Jurkat, Clone E6-1 (cell line): ENCODE measurements around the gene ADPGK.
"Not testable (repeated sequence)": the region's sequence is repeated elsewhere in the genome, so short reads cannot be mapped to it uniquely, and the experiment has no call there.

Experiments
- DNase-seq: peaks from one replicate; pipeline ENCODE4 v3.0.0-alpha.2; 2011; ENCODE audit warnings: low read depth, low spot score
- H3K4me3 ChIP-seq: 2 replicates; pipeline ENCODE4 v1.5.1; 2011; ENCODE audit warnings: mild to moderate bottlenecking, low read length, control low read depth, moderate library complexity

The ADPGK gene

DNA sequence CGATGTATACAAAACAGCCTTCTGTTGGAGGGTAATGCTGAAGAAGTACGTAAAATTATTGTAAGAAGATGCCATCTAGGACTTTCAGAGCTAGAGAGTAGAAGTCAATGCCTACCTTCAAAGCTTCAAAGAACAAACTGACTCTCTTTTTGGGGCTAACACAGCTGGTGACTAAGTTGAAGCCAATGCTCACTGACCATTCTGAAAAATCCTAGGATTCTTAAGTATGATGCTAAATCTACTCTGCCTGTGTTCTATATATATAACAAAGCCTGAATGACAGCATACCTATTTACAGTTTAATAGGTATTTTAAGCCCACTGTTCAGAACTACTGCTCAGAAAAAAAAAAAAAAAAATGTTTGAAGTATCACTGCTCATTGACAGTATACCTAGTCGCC is 18.9 kb downstream of the ADPGK start:
- no peak for DNase-seq

DNA sequence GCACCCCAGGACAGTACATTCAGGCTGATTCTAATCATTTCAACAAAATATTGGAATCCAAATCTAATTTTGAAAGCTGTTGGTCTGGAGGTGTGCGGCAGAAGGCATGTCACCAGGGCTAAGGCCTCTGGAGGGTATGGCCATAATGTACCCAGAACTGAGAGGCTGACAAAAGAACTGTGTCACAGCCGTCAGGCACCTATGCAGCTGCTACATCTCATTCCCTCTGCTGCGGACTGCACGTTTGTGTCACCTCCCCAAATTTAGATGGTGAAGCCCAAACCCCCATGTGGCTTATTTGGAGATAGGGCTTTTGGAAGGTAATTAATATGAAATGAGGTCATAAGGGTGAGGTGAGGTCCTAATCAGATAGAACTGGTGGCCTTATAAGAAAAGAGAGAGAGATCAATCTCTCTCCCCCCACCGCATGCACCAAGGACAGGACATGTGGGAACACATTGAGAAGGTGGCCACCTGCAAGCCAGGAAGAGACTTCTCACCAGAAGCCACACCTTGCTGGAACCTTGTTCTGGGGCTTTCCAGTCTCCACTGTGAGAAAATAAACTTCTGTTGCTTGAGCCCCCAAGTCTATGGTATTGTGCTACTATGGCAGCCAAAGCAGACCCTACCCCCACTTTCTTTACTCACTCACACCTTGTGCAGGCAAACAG is 22.8 kb downstream of the ADPGK start:
- no peak for DNase-seq
- no peak overlapping the region for H3K4me3 ChIP-seq

More for the DNA sequence above, 18.9 kb downstream of the ADPGK start:
- no peak overlapping the region for H3K4me3 ChIP-seq

DNA sequence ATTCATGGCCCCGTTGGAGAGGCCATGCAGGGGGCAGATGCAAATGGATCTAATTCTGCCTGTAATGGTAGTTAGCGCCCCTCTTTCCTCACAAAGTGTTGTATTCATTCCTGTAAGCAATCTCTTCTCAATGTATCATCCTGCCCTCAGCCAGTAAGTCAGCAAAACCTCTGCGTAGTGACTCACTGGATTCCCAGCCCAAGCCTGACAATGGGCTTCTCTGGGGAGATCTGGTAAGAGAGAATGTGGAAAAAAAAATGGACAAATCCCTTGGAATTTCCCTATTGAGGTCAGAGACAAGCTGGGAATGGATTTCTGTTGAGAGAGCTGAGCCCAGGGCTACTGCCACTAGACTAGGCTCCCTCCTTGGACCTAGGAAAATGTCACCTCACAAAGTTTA is 25.4 kb downstream of the ADPGK start:
- no peak for DNase-seq
- no peak overlapping the region for H3K4me3 ChIP-seq

DNA sequence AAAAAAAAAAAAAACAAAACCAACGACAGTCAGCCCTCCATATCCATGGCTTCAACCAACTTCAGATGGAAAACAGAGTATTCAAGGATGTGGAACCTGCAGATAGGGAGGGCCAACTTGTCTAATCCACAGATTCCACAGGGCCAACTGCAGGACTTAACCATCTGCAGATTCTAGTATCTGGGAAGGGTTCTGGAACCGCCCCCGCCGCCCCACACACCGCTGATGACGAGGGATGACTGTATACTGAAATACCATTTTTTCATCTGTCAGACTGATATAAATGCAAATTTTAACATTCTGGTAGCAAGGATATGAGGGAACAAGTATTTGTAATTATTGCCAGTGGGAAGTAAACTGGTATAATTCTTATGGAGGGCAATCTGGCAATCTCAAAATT is 29.5 kb downstream of the ADPGK start:
- H3K4me3 ChIP-seq, result no peak overlapping the region
- DNase-seq, result no peak

DNA sequence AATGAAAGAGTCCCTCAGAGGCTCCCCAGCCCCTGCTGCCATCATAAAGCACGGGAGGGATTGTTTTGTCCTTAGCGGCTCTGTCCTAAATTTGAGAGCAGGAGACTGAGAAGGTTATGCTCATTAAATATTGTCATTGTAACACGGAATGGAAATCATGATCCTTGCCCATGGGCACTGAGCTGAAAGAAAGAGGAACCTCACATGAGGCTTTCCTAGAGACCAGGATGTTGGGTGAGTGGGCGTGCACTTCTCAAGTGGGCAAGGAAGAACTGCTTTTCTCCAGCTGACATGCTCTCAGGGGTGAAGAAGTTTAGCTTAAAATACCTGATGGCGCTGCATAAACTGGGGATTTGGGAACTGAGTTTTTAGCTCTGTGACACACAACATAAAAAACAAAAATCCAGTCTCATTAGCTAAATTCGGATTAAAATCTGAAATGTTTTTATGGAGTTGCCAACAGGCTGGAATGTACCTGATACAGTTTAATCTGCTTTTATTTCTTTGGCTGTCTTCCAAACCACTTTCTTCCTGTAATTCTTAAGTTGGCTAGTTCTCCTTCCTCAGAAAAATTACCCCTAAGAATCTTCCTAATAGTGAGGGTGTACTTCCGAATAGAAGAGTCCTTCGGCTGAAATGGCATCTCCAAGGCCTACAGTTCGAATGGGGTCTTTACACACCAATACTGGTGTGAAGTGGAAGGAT is 31.7 kb downstream of the ADPGK start:
- no peak overlapping the region for H3K4me3 ChIP-seq
- DNase-seq, result no peak

DNA sequence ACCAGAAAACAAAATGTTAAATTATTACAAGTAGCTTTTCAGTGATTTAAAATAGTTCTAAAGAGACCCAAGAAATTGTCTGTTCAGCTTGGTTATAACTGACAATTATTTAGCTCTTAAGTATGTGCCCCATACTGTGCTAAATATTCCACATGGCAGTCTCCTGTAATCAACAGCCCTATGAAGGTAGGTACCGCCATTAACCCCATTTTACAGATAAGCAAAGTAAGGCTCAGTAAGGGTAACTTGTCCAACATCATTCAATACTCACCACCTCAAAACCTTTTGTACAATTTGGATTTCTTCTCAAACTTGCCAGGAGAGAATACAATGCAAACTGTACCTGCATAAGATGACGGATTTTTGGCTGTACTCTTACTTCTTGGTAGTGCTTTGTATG is 33.9 kb downstream of the ADPGK start:
- H3K4me3 ChIP-seq, result no peak overlapping the region
- DNase-seq, result no peak

DNA sequence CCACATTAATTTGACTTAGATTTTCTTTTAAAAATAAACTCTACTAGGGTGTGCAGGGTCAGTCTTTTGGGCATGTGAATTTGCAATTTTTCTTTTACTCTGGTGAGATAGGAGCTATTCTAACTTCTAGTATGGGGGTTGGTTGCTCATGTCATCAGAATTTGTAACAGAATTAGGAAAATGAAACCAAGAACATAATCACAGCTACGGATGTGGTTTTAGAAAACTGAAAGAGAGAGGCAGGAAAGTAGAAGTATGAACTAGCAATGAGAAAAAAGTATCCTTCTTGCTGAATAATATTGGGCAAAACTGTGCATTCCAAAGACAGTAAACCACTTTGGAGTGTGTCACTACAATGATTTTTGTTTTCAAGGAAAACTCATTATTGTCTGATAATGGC is 43.3 kb downstream of the ADPGK start:
- H3K4me3 ChIP-seq, result peak overlapping the region; percentile 17
- peak; percentile 80 for DNase-seq

DNA sequence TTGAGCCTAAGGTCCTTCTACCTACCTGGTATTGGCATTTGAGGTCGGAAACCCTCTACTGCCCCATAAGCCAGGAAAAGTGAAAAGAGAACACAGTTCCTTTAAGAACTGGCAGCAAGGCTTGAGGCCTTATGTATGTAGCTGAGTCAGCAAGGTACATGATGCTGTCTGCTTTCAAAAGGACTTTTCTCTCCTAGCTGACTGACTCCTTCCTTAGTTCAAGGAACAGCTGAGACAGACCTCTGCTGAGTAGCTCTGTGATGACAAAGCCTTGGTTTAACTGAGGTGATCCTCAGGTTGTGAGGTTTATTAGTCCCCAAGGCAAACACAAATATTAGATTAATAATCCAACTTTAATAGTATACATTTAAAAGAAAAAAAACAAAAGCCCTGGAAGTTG is 45.8 kb downstream of the ADPGK start:
- H3K4me3 ChIP-seq, result no peak overlapping the region
- no peak for DNase-seq

DNA sequence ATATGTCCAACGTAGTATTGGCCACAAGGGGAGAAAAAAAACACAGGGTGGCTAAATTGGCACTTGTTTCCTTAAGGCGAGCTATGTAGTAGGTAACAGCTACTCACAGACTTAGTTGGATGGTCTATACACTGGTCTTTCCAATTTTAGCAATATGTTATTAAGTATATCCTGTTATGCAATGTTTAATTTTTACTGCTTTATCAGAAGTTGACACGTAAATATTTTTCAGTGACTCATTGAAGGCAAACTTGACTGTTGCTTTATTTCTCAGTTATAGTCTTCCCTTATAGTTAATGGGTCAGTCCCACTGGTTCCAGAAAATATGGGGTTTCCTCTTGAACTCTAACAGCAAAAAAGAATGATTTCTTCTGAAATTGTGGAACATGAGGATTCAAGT is 46.5 kb downstream of the ADPGK start:
- DNase-seq, result no peak
- H3K4me3 ChIP-seq, result no peak overlapping the region

DNA sequence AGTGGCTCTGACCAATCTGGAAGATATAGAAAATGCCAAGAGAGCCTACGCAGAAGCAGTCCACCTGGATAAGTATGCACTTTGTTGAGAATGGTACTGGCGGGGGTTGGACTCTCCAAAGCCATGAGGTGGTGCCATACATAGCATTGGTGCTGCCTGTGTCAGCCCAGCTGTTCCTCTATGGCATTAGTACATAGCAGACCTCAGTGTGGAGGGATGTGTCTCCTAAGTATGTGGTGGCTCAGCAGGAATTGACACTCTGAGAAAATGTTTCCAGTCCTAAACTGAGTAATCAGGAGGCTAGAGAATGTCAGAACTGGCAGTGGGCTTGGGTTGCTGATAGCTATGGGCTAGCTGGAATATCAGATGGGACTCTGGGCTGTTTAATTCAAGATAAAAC is 48.4 kb downstream of the ADPGK start:
- no peak overlapping the region for H3K4me3 ChIP-seq
- no peak for DNase-seq

DNA sequence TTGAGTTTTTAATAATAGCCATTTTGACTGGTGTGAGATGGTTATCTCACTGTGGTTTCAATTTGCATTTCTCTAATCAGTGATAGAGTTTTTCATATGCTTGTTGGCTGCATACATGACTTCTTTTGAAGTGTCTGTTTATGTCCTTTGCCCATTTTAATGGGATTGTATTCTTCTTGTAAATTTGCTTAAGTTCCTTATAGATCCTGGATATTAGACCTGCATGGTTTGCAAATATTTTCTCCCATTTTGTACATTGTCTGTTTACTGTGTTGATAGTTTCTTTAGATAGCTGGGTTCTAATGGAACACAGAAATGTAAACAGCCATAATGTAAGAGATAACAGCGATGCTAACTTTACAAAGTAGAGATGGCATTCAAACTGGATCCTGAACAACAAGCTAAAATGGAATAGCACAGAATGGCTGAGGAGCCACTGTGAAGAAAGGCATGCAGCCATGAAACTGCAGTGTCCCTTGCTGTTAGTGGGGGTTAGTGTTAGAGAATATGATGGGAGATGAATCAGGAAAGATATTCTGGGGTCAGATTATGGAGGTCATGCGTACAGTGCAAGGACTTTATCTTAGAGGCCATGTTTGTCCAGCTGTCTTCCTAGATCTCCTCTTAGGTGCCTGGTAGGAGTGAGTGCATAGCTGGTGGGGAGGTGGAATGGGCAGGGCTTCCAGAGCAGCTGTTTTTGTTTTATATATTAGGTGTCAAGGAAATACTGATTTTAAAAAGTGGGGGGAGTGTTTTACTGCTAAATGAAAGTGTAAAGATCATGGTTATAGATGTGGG is 49.4 kb downstream of the ADPGK start:
- DNase-seq, result no peak
- H3K4me3 ChIP-seq, result no peak overlapping the region

DNA sequence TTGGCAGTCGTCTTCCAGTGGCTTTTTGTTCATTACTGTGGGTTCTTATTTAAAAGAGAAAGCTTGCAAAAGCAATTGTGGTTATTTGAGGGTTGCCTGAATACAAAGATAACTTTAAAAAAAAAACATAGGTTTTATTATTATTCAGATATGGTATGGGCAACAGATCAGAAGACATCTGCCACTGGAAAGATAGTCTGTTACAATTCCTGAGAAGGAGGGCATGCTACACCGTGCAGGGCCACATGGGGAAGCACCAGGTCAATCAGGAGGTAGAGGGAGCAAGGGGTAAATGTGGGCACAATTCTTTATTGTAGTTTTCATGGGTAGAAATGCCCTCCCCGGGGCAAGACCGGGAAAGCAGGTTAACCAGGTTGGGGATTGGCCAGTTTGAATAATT is 51.0 kb downstream of the ADPGK start:
- DNase-seq, result no peak
- H3K4me3 ChIP-seq, result no peak overlapping the region

DNA sequence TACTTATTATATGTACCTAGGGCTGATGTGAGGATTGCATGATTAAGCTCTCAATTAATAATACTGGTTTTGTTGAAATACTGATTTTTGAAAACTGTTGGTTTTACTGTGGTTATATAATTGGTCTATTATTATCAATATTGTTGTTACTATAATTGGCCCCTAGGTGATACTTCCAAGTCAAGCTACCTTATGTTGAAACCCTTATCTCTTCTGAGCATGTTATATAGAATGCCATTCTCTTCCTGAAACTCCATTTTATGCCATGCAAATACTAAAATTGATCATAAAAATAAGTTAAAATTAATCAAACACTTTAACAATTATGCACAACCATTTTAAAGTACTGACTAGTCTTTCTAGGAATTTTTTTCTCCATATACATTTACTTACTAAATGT is 51.5 kb downstream of the ADPGK start:
- no peak overlapping the region for H3K4me3 ChIP-seq

DNA sequence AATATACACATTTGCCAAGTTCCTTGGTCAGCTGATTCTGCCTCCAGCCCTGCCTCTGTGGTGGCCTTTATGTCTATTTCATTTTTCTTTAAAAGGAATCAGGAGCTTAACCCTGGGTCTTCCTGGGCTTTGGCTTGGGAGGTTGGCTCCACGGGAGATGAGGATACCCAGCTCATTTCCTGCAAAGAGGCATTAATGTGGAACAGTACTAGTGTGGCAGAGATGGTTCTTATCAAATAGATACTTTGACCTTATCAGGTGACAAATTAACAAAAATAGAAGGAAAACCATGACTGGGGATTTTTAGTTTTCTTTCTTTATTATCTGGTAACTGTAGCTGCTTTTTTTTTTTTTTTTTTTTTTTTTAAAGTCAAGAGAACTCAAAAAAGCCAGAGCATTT is 54.7 kb downstream of the ADPGK start:
- DNase-seq, result no peak
- no peak overlapping the region for H3K4me3 ChIP-seq

More for the DNA sequence above, 51.5 kb downstream of the ADPGK start:
- DNase-seq, result no peak

DNA sequence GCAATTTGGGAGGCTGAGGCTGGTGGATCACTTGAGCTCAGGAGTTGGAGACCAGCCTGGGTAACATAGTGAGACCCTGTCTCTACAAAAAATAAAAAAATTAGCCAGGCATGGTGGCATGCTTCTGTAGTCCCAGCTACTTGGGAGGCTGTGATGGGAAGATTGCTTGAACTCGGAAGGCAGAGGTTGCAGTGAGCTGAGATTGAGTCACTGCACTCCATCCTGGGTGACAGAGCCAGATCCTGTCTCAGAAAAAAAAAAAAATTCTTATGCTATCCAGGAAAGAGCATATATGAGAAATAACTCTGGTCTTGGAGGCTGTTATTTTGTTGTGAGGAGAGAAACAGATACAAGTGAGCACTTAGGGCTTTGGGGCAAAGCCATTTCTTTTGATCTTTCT is 55.3 kb downstream of the ADPGK start:
- H3K4me3 ChIP-seq, DNase-seq: not testable (repeated sequence)

DNA sequence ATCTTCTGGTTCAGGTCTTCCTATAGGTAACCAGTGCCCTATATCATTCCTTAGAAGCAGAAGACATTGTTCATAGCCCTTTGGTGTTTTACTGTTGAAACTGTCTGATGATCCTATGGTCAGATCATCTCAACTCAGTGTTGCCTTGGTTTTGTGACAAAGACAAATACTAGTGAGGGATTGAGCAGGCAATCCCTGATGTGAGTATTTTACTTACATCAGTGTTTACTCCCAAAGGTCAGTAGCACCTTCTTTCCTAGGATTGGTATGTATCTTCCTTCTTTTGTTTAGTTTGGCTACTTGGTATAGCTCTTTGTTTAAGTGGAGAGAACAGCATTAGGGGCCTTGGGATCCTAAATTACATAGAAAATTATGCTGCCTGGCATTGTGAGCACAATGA is 56.4 kb downstream of the ADPGK start:
- H3K4me3 ChIP-seq, result no peak overlapping the region
- no peak for DNase-seq

DNA sequence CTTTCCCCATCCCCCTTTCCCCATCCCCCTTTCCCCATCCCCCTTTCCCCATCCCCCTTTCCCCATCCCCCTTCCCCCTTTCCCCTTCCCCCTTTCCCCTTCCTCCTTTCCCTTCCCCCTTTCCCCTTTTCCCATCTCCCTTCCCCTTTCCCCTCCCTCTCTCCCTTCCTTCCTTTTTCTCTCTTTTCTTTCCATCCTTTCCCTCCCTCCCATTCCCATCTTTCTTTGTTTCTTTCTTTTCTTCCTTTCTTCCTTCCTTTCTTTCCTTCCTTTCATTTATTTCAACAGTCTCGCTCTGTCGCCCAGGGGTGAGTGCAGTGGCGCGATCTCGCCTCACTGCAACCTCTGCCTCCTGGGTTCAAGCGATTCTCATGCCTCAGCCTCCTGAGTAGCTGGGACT is 57.7 kb downstream of the ADPGK start:
- not testable (repeated sequence) for H3K4me3 ChIP-seq, DNase-seq

DNA sequence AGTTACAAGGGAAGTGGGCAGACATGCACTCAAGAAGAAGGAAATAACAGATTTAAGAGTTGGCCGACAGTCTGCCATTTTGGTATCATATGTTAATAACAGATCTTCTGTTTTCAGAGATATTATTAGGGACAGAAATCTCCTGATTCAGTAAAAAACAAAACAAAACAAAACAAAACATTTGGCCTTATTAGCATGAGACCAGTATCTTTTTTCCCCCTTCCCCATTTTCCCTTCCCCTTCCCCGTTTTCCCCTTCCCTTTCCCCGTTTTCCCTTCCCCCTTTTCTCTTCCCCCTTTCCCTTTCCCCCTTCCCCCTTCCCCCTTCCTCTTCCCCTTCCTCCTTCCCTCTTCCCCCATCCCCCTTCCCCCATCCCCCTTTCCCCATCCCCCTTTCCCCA is 58.1 kb downstream of the ADPGK start:
- DNase-seq, result no peak
- H3K4me3 ChIP-seq, result no peak overlapping the region

DNA sequence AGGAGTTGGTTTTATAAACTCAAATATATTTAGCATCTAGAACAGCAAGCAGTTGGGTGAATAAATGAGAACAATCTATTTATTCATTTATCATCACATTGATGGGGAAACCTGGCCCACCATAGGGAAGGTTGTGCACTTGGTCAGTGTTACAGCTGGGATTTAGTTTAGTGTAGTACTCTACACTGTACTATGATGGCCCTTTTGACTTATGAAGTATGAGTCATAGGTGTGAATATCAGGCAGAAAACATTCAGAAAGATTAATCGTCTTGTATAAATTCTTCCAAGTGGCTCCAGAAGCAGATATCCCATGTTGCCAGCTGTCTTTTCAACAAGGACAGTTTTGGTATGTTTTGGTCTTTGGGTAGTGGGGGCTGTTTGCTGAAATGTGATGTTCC is 59.5 kb downstream of the ADPGK start:
- DNase-seq, result no peak
- no peak overlapping the region for H3K4me3 ChIP-seq

DNA sequence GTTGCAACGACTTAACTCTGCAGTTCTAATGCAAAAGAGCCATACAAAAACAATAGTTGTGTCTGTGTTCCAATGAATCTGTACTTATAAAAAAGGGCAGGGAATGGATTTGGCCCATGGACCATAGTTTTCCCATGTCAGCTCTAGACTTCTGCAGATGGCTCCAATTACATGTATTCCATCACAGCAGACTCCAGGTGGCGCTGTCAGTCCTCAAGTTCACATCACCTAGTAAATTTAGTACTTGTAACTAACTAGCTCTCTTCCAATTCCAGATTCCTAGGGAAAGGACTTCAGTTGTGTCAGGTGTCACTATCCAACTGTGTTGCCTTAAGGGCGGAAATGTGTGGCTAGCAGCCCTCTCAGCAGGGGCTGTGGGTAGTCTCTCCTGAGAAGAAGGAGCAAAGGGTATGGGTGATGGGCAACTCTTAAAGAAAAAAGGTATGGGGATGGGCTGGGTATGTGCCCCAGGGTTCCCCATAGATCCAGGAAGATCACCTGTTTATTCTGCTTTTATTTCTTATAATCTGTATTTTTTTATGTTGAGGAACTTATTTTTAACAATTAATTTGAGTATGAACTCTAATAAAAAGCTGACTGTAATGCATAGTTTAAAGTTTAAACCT is 61.4 kb downstream of the ADPGK start:
- H3K4me3 ChIP-seq, result no peak overlapping the region
- DNase-seq, result peak; percentile 64
